ENCODE results near the gene DAAM2.

GRCh38 chr6:39893286-39893685 is 101.1 kb downstream of the DAAM2 start:
- TF ChIP-seq MAX (IDR thresholded peaks at IDR 0.05) (no peak), CTCF (IDR thresholded peaks at IDR 0.05; ENCODE audit: low read depth, low read length, missing input control) (no peak), FOXA2 (IDR thresholded peaks at IDR 0.05) (no peak), REST (IDR thresholded peaks at IDR 0.05) (no peak)

All from liver (tissue), 2 donors.